ENCODE results near the gene SLC29A3.

The SLC29A3 gene

GRCh38 chr10:71304914-71305313 is 14.1 kb upstream of the SLC29A3 start:
- DNase-seq (ENCODE audit: low spot score), result no peak
- in situ Hi-C loops (cut with MboI; ENCODE audit: low pct_unique_long_range_greater_than_20kb, low sequenced_read_pairs, unreplicated experiment), result no loop called here
- no peak for TF ChIP-seq CTCF (IDR thresholded peaks at IDR 0.05; ENCODE audit: extremely low read depth, insufficient read depth, missing control alignments)

- in situ Hi-C loops (cut with MboI; ENCODE audit: low pct_unique_long_range_greater_than_20kb, low sequenced_read_pairs, unreplicated experiment), result no loop called here
- no peak for DNase-seq (ENCODE audit: low spot score)
- no peak for TF ChIP-seq CTCF (IDR thresholded peaks at IDR 0.05; ENCODE audit: extremely low read depth, insufficient read depth, missing control alignments)
Observed at GRCh38 chr10:71306979-71307378, 12.1 kb upstream of the SLC29A3 start.

GRCh38 chr10:71307469-71308085 is 11.5 kb upstream of the SLC29A3 start:
- DNase-seq (ENCODE audit: low spot score), result no peak
- in situ Hi-C loops (cut with MboI; ENCODE audit: low pct_unique_long_range_greater_than_20kb, low sequenced_read_pairs, unreplicated experiment), result no loop called here

GRCh38 chr10:71308244-71308643 is 10.8 kb upstream of the SLC29A3 start:
- no peak for TF ChIP-seq CTCF (IDR thresholded peaks at IDR 0.05; ENCODE audit: extremely low read depth, insufficient read depth, missing control alignments)
- in situ Hi-C loops (cut with MboI; ENCODE audit: low pct_unique_long_range_greater_than_20kb, low sequenced_read_pairs, unreplicated experiment), result no loop called here
- no peak for DNase-seq (ENCODE audit: low spot score)

More at GRCh38 chr10:71307469-71308085, 11.5 kb upstream of the SLC29A3 start:
- no peak for TF ChIP-seq CTCF (IDR thresholded peaks at IDR 0.05; ENCODE audit: extremely low read depth, insufficient read depth, missing control alignments)

GRCh38 chr10:71308985-71309384 is 10.1 kb upstream of the SLC29A3 start:
- in situ Hi-C loops (cut with MboI; ENCODE audit: low pct_unique_long_range_greater_than_20kb, low sequenced_read_pairs, unreplicated experiment), result no loop called here
- no peak for TF ChIP-seq CTCF (IDR thresholded peaks at IDR 0.05; ENCODE audit: extremely low read depth, insufficient read depth, missing control alignments)
- no peak for DNase-seq (ENCODE audit: low spot score)

GRCh38 chr10:71309919-71310318 is 9.1 kb upstream of the SLC29A3 start:
- DNase-seq (ENCODE audit: low spot score), result no peak
- TF ChIP-seq CTCF (IDR thresholded peaks at IDR 0.05; ENCODE audit: extremely low read depth, insufficient read depth, missing control alignments), result no peak
- in situ Hi-C loops (cut with MboI; ENCODE audit: low pct_unique_long_range_greater_than_20kb, low sequenced_read_pairs, unreplicated experiment), result loop anchor here (10.0 kb wide), 2 partner anchors 255 to 405 kb away; partner anchors contain the start of gene C10orf105

All from GM13977 (cell line).